ENCODE results near the gene PCNX1.

- TF ChIP-seq CTCF (IDR thresholded peaks at IDR 0.05): no peak
- TF ChIP-seq POLR2AphosphoS5 (IDR thresholded peaks at IDR 0.05): no peak
- no peak for TF ChIP-seq POLR2A (IDR thresholded peaks at IDR 0.05)
Observed at GRCh38 chr14:70896317-70896716, 10.9 kb upstream of the PCNX1 start.
